Activated CD4-positive, alpha-beta T cell treated with anti-CD3 and anti-CD28 coated beads, Interleukin-2, amount 50 U/mL, for 24 hours (primary cell): Measurements from ENCODE around the gene KRTAP3-1.
"Not testable (repeated sequence)": the region's sequence is repeated elsewhere in the genome, so short reads cannot be mapped to it uniquely, and the experiment has no call there.

ENCODE experiments used
- DNase-seq, 2 donors: peaks; one replicate each; pipeline ENCODE4 v3.0.0-alpha.2; 2020; ENCODE audit warnings: low read depth in 1 of 2, low spot score in 1 of 2

KRTAP3-1 gene

DNA sequence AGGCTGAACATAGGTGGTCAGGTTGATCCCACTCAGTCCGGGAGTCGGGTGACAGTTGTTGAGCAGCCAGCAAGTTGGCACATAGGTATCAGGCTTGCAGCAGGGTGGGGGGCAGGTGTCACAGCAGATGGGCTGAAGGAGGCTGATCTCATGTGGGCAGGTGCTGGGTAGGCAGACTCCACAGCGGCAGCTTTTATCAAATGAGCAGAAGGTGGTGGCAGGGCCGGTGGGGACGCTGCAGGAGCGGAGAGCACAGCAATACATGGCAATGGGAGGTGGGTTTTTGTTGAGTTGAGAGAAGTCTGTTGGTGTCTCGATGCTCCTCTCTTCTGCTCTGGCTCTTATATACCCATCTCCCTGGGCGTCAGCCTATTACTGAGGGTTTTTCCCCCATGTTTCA, at the start of gene KRTAP3-1:
TSS of gene KRTAP3-1 (minus strand) at position 318 of the 400 bp plus-strand sequence. CDS start at position 264, 54 bp downstream.
- DNase-seq: no peak

DNA sequence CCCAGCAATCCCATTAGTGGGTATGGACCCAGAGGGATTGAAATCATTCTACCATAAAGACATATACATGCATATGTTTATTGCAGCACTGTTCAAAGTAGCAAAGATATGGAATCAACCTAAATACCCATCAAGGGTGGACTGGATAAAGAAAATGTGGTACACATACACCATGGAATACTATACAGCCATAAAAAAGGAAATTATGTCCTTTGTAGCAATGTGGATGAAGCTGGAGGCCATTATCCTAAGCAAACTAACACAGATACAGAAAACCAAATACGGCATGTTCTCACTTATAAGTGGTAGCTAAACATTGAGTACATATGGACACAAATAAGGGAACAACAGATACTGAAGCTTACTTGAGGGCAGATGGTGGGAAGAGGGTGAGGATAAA, 48.6 kb upstream of the KRTAP3-1 start:
- no peak for DNase-seq

DNA sequence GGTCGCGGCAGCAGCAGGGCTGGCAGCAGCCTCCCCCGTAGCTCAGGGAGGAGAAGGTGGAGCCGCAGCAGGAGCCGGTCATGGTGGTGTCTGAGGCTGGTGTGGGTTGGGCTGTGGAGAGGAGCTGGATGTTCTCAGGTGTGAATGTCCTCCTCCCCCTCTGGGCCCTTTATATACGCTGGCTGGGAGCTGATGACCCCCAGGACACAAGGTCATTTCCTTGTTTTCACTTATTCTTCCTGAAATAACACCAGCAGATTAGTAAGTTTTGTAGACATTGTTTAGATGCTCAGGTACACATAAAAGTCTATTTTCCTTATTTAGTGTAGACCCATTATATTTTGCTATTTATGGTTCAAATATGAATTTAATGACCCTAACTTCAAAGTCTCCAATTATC, 46.2 kb upstream of the KRTAP3-1 start, which contains the start of gene KRTAP2-2:
TSS of gene KRTAP2-2 (minus strand) at position 101 of the 400 bp plus-strand sequence. CDS start at position 82, 19 bp downstream.
- DNase-seq: not testable (repeated sequence)

DNA sequence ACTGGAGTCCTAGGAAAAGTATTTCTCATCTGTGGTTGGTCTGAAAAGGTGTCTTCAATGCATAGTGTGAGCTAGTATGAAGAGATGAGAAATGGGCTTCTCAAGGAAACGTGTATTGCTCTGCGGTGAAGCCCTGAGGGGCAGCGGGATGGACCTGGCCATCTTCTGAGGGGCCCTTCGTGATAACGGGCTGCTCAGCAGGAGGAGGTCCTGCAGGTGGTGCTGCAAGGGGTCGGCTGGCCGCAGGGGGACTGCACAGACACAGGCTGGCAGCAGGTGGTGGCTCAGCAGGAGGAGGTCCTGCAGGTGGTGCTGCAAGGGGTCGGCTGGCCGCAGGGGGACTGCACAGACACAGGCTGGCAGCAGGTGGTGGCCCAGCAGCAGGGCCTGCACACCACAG, 45.6 kb upstream of the KRTAP3-1 start:
- not testable (repeated sequence) for DNase-seq

DNA sequence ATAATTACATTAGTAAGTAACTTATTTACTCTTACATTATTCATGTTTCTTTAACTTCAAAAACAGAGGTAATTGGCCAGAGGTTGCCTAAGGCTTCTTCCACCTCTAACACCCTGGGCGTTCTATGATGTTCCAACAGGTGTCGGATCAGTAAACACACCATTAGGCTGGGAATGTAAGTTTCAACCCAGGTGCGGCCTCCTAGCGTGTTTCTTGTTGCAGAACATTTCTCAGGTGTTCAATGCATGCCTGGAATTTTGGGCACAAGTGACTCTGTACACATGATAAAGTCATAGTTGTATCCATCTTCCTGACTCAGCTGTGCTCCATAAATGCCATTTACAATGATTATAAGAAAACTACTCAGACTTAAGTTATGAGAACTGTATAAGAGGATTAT, 45.1 kb upstream of the KRTAP3-1 start:
- no peak for DNase-seq

DNA sequence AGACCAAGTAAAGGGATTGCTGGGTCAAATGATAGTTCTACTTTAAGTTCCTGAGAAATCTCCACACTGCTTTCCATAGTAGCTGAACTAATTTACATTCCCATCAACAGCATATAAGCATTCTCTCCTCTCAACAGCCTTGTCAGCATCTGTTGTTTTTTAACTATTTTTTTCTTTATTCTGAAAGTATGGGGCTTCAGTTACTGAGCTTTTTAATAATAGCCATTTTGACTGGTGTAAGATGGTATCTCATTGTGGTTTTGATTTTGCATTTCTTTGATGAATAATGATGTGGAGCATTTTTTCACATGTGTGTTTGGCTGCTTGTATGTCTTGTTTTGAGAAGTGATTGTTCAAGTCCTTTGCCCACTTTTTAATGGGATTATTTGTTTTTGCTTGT, 43.6 kb upstream of the KRTAP3-1 start:
- DNase-seq: no peak

DNA sequence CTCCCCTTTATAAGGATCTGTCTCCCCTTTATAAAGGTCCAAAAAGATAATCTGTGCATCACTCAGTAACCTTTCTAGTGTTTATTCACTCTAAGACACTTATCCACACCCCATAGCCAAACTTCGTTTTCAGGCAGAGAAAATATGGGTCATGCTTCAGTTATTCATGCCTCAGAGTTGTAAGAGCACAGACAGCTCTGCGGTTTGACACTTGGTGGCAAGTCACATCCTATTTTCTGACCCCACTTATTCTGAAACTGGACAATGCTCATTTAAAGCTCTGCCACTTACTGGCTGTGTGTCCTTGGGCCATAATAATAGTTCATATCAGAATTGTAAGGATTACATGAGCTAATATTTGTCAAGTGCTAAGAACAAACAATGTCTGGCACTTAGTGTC, 40.2 kb upstream of the KRTAP3-1 start:
- DNase-seq: no peak

DNA sequence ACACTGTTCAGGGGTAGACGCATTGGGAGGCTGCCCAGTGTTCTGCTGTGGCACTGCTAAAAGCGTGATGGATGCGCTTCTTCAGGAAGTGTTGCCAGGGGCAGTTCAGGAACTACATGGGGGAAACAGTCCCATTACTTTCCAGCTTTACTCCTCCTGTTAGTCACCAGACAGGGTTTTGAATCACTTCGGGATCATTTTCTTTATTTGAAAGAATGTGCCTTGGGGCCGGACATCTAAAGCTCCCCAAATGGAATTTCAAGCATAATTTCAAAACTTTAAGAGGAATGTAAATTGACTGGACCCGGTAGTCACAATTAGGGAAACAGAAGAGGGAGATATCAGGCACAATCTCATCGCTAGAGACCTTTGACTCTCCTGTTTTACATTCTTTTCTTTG, 39.5 kb upstream of the KRTAP3-1 start:
- no peak for DNase-seq

DNA sequence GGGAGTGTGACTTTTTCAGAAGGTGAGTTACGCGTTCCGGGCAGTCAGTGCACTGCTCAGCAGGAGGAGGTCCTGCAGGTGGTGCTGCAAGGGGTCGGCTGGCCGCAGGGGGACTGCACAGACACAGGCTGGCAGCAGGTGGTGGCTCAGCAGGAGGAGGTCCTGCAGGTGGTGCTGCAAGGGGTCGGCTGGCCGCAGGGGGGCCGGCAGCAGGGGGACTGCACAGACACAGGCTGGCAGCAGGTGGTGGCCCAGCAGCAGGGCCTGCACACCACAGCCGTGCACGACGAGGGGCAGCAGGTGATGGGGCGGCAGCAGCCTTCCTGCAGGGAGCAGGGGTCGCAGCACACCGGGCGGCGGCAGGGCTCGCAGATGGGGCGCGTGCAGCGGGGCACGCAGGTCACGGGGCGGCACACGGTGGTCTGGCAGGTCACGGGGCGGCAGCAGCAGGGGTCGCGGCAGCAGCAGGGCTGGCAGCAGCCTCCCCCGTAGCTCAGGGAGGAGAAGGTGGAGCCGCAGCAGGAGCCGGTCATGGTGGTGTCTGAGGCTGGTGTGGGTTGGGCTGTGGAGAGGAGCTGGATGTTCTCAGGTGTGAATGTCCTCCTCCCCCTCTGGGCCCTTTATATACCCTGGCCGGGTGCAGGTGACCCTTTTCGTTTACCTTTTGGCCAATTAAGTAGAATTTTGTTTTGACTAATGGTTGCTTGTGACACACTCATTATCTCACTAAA, 38.0 kb upstream of the KRTAP3-1 start, which contains the start of gene KRTAP2-1:
TSS of gene KRTAP2-1 (minus strand) at position 582 of the 731 bp plus-strand sequence. CDS start at position 533, 49 bp downstream.
- not testable (repeated sequence) for DNase-seq

DNA sequence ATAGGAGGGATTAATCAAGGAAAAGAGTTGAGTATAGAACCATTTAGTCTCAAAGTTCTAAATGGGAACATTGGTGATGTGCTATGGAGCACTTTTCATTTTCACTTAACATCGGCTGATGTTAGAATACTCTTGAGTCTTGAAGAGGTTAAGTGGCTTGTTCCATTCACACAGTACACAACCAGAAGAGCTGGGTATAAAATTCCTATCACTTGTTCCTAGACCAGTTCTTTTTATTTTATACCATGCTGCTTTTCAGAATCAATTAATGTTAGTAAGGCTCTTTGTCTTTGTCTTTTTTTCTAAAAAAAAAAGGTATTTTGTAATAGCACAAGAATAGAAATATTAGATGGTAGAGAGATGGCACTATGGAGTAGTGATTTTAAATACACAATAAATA, 34.0 kb upstream of the KRTAP3-1 start:
- DNase-seq: no peak

DNA sequence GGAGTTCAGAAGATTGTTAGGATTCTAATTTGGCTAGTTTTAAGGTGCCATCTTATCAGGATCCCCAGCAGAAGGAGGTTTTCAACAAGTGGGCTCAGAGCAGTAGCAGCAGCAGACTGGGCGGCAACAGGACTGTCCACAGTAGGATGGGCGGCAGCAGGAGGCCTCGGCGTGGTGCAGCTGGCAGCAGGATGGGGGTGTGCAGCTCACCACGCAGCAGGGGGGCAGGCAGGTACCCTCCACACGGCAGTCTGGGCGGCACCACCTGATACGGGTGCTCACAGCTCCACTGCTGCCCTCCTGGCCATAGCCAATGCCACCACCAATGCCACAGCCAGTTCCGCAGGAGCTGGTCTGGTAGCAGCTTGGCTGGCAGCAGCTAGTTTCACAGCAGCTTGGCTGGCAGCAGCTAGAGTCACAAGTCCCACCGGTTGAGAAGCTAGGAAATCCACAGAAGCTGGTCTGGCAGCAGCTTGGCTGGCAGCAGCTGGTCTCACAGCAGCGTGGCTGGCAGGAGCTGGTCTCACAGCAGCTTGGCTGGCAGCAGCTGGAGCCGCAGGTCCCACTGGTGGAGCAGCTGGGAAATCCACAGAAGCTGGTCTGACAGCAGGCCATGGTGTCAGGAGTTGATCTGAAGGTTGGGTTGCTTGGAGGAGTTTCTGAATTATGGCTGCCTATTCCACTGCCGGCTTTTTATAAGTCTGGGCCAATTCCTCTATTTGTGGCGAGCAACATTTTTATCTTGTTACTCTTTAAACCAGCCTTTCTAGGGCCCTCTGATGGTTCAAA, 32.0 kb upstream of the KRTAP3-1 start, which contains the start of gene KRTAP1-1:
TSS of gene KRTAP1-1 (minus strand) at position 668 of the 789 bp plus-strand sequence. CDS start at position 615, 53 bp downstream.
- DNase-seq: not testable (repeated sequence)

DNA sequence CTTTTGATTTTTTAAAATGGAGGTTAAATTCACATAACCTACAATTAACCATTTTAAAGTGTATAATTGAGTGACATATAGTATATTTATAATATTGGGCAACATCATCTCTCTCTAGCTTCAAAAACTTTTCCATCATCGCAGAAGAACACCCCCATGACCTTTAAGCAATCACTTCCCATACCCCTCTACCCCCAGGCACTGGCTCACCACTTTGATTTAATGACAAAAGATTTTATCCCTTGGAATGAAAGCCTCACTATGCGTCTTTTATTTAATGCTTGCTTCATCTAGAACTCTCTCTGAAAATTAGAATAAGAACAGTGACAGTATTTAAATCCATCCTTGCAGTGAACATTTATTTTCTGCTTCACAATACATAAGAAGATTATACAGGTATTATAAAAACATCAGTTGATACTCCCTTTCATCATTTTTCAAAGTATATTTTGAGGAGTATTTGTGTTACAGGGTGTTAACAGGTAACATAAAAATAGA, 29.0 kb upstream of the KRTAP3-1 start:
- no peak for DNase-seq

DNA sequence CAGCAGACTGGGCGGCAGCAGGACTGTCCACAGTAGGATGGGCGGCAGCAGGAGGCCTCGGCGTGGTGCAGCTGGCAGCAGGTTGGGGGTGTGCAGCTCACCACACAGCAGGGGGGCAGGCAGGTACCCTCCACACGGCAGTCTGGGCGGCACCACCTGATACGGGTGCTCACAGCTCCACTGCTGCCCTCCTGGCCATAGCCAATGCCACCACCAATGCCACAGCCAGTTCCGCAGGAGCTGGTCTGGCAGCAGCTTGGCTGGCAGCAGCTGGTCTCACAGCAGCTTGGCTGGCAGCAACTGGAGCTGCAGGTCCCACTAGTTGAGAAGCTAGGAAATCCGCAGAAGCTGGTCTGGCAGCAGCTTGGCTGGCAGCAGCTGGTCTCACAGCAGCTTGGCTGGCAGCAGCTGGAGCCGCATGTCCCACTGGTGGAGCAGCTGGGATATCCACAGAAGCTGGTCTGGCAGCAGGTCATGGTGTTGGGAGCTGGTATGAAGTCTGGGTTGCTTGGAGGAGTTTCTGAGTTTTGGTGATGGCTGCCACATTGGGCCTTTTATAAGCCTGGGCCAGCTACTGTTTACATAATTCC, 25.5 kb upstream of the KRTAP3-1 start, which contains the start of gene KRTAP1-3:
TSS of gene KRTAP1-3 (minus strand) at position 529 of the 590 bp plus-strand sequence. CDS start at position 476, 53 bp downstream.
- not testable (repeated sequence) for DNase-seq

DNA sequence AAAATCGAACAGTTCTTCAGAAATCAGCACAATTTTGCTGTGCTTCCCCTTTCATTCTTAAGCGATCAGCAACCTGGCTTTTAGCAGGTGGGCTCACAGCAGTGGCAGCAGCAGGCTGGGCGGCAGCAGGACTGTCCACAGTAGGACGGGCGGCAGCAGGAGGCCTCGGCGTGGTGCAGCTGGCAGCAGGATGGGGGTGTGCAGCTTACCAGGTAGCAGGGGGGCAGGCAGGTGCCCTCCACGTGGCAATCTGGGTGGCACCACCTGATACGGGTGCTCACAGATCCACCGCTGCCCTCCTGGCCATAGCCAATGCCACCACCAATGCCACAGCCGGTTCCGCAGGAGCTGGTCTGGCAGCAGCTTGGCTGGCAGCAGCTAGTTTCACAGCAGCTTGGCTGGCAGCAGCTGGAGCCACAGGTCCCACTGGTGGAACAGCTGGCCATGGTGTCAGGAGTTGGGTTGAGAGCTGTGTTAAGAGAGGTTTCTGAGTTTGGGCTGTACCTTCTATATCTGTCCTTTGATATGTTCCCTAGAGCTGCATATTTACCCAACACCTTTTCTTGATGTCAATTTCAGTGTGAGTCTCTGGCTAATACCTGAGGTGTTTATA, 20.8 kb upstream of the KRTAP3-1 start, which contains the start of gene KRTAP1-4:
TSS of gene KRTAP1-4 (minus strand) at position 563 of the 613 bp plus-strand sequence. CDS start at position 446, 117 bp downstream.
- DNase-seq: no peak

DNA sequence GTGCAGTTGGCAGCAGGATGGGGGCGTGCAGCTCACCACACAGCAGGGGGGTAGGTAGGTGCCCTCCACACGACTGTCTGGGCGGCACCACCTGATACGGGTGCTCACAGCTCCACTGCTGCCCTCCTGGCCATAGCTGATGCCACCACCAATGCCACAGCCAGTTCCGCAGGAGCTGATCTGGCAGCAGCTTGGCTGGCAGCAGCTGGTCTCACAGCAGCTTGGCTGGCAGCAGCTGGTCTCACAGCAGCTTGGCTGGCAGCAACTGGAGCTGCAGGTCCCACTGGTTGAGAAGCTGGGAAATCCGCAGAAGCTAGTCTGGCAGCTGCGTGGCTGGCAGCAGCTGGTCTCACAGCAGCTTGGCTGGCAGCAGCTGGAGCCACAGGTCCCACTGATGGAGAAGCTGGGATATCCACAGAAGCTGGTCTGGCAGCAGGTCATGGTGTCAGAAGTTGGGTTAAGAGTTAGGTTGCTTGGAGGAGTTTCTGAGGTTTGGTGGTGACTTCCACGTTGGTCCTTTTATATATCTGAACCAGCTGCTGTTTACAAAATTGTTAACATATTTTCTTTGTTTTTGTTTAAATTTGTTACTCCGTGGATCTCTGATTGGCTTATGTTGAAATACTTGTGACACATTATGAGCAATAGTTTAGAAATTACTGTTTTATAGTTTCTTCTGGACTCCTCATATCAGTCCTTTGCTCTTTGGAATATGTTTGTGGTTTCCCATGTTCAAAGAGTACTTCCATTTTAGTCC, 18.0 kb upstream of the KRTAP3-1 start, which contains the start of gene KRTAP1-5:
TSS of gene KRTAP1-5 (minus strand) at position 494 of the 757 bp plus-strand sequence. CDS start at position 441, 53 bp downstream.
- DNase-seq: no peak

DNA sequence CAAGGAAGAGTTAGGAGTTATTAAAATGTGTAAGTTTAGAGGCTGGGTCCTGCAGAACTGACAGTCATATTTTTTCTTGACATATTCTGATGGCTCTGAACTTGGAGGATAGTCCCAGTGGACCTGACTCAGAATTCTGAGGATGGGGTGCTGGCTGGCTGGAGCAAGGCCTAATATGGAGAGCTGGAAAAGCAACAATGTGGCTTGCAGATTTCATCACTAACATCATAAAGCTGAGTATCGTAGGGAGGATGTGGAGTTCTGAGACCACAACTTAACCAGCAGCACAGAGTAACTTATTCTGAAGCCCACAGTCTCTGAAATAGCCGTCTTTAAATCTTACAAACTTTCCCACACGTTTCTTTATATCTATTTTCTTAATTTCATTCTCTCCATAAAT, 15.8 kb upstream of the KRTAP3-1 start:
- no peak for DNase-seq

DNA sequence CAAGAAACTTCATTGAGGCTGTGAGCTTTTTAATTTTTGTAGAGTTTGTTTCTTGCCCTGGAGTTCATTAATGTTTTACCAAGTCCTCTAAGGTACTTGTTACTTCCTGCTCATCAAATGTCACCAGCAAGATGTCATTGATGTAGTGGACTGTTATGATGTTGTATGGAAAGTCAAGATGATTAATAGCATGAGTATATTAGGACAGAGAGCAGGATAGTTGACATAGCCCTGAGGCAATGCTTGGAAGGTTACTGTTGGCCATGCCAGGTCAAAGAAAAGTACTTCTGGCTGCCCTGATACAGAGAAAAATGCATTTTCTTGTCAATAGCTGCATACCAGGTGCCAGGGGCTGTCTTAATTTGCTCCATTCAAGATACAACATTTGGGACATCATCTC, 11.4 kb upstream of the KRTAP3-1 start:
- no peak for DNase-seq

DNA sequence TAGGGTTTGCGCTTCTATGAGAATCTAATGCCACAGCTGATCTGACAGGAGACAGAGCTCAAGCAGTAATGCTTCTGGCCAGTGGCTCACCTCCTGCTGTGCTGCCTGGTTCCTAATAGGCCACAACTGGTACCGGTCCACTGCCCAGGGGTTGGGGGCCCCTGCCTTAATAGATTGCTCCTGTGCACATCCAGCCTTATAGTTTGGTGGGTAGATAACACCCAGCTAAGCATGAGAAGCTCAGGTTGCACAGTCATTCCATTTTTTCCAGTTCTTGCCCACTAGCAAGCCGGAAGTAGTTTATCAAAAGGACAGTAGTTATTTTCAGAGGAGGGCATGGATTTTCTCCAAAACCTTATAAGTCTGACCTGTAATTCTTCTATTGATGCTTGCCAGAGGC, 10.5 kb upstream of the KRTAP3-1 start:
- no peak for DNase-seq

DNA sequence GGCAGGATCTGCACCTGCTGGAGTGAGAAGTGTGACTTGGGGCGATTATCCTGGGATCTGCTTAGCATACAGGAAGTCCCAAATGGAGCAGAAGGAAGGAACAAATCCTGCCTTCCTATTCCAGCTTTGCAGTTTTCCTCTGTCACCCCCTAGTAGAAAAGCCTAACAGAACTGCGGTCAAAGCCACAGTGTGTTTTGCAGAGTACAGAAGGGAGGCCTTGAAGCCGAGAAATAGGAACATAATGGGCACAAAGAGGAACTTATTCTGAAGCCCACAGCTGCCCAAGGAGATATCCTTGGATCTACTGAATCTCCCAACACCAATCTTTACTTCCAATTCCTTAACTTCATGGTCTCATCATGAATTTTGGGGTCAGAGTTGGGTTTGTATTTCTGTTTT, 9.6 kb upstream of the KRTAP3-1 start:
- no peak for DNase-seq
